ENCODE measurements around the gene WFDC13.

- no peak for TF ChIP-seq CTCF (IDR thresholded peaks at IDR 0.05)
- TF ChIP-seq POLR2A (IDR thresholded peaks at IDR 0.05), result no peak
- TF ChIP-seq POLR2AphosphoS5 (IDR thresholded peaks at IDR 0.05), result no peak
These were observed 734 bp upstream of the WFDC13 start for GRCh38 chr20:45701104-45701503.

All from prostate gland (tissue), 2 donors.